ENCODE results near the gene SERPINE3.

SERPINE3 gene

GRCh38 chr13:51333421-51333820 is 6.1 kb upstream of the SERPINE3 start:
- no peak overlapping the region for H3K4me3 Mint-ChIP-seq
- no peak for DNase-seq
- ATAC-seq (replicated peaks), result no peak
- H3K36me3 Mint-ChIP-seq (ENCODE audit: insufficient read depth), result no peaks in the 10 kb centered on the region
- peaks cover 6 to 11% of the 10 kb centered on the region in 2 donors for H3K4me1 Mint-ChIP-seq (ENCODE audit: low read depth in 2 of 2)
- no peak overlapping the region for H3K27ac Mint-ChIP-seq
- peaks cover 14 to 18% of the 10 kb centered on the region in 2 donors for H3K27me3 Mint-ChIP-seq
- H3K9me3 Mint-ChIP-seq, result no peaks in the 10 kb centered on the region

GRCh38 chr13:51333826-51334225 is 5.7 kb upstream of the SERPINE3 start:
- H3K36me3 Mint-ChIP-seq (ENCODE audit: insufficient read depth), result no peaks in the 10 kb centered on the region
- no peak overlapping the region for H3K27ac Mint-ChIP-seq
- H3K27me3 Mint-ChIP-seq, result peaks cover 14 to 17% of the 10 kb centered on the region in 2 donors
- no peak overlapping the region for H3K4me3 Mint-ChIP-seq
- no peak for ATAC-seq (replicated peaks)
- DNase-seq, result no peak
- H3K4me1 Mint-ChIP-seq (ENCODE audit: low read depth in 2 of 2), result peaks cover 6 to 11% of the 10 kb centered on the region in 2 donors
- H3K9me3 Mint-ChIP-seq, result no peaks in the 10 kb centered on the region

- H3K36me3 Mint-ChIP-seq (ENCODE audit: insufficient read depth), result no peaks in the 10 kb centered on the region
- no peak overlapping the region for H3K27ac Mint-ChIP-seq
- H3K4me3 Mint-ChIP-seq, result no peak overlapping the region
- DNase-seq (no peak), ATAC-seq (replicated peaks) (no peak)
- peaks cover 0 to 1% of the 10 kb centered on the region in 2 donors for H3K27me3 Mint-ChIP-seq
- H3K4me1 Mint-ChIP-seq (ENCODE audit: low read depth in 2 of 2), result peaks cover 4 to 6% of the 10 kb centered on the region in 2 donors
- no peaks in the 10 kb centered on the region for H3K9me3 Mint-ChIP-seq
Measured at GRCh38 chr13:51336746-51337145, 2.7 kb upstream of the SERPINE3 start.

- ATAC-seq (replicated peaks) (no peak), DNase-seq (no peak)
- Mint-ChIP-seq H3K27ac (no peak overlapping the region), H3K36me3 (ENCODE audit: insufficient read depth) (no peaks in the 10 kb centered on the region), H3K27me3 (no peaks in the 10 kb centered on the region), H3K9me3 (no peaks in the 10 kb centered on the region), H3K4me1 (ENCODE audit: low read depth in 2 of 2) (no peaks in the 10 kb centered on the region), H3K4me3 (no peak overlapping the region)
Measured at GRCh38 chr13:51339952-51340732, 651 bp downstream of the SERPINE3 start.

DNA sequence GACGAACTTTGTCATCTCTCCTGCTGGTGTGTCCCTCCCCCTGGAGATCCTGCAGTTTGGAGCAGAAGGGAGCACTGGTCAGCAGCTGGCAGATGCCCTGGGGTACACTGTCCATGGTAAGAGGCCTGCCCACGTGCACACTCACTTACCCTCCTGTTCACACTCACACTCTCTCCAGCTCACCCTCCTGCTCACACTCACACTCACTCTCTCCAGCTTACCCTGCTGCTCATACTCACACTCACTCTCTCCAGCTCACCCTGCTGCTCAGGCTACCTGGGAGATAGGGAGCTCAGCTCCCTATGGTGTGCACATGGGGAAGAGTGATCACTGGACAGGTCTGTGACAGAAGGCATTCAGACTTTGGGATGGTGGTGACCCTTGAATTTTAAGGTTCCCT is 1.7 kb downstream of the SERPINE3 start:
- no peaks in the 10 kb centered on the region for H3K9me3 Mint-ChIP-seq
- no peaks in the 10 kb centered on the region for H3K27me3 Mint-ChIP-seq
- no peak overlapping the region for H3K27ac Mint-ChIP-seq
- ATAC-seq (replicated peaks), result no peak
- H3K36me3 Mint-ChIP-seq (ENCODE audit: insufficient read depth), result no peaks in the 10 kb centered on the region
- no peak overlapping the region for H3K4me3 Mint-ChIP-seq
- no peaks in the 10 kb centered on the region for H3K4me1 Mint-ChIP-seq (ENCODE audit: low read depth in 2 of 2)
- DNase-seq, result no peak

DNA sequence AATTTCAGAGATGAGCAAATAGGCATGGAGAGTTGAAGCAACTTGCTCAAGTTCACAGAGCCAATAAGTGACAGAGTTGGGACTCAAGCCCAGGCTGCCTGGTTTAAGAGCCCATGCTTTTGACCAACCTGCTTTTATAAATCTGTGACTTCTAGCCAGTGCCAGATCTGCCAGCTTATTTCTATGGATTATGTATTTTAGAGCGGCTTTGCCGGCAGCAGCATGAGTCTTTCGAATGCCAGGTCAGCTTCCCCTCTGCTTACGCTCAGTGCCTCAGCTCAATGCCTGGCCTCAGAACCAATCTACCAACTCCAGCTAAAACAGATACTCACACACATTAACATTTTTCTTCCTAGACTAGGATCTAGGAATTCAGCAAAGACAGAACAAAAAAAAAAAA is 2.3 kb downstream of the SERPINE3 start:
- H3K4me3 Mint-ChIP-seq, result no peak overlapping the region
- no peaks in the 10 kb centered on the region for H3K27me3 Mint-ChIP-seq
- no peaks in the 10 kb centered on the region for H3K9me3 Mint-ChIP-seq

GRCh38 chr13:51342706-51343105 is 3.2 kb downstream of the SERPINE3 start:
- no peaks in the 10 kb centered on the region for H3K9me3 Mint-ChIP-seq
- H3K27ac Mint-ChIP-seq, result no peak overlapping the region

More for the DNA sequence above, 2.3 kb downstream of the SERPINE3 start:
- peaks cover 0 to 1% of the 10 kb centered on the region in 2 donors for H3K4me1 Mint-ChIP-seq (ENCODE audit: low read depth in 2 of 2)
- DNase-seq (no peak), ATAC-seq (replicated peaks) (no peak)
- H3K27ac Mint-ChIP-seq, result no peak overlapping the region
- no peaks in the 10 kb centered on the region for H3K36me3 Mint-ChIP-seq (ENCODE audit: insufficient read depth)

DNA sequence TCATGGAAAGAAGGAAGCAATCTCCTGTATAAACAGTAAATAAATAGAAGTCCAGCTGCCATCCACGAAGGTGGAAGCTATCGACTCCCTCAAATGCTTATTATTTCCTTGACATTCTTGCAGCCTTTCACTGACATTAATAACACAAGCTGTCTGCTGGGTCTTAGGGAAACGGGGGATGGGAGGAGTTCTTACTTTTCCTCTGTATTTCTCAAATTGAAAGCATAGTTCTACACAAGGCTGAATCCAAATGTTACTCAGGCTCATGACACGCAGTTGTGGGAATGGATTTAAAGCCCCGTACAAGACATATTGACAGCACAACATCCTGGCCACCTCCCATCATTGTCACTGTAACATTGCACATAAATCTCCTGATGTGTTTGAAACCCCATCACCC is 4.0 kb downstream of the SERPINE3 start:
- no peaks in the 10 kb centered on the region for H3K9me3 Mint-ChIP-seq
- H3K4me1 Mint-ChIP-seq (ENCODE audit: low read depth in 2 of 2), result peaks cover 0 to 1% of the 10 kb centered on the region in 2 donors
- no peaks in the 10 kb centered on the region for H3K27me3 Mint-ChIP-seq
- no peak overlapping the region for H3K4me3 Mint-ChIP-seq
- no peak overlapping the region for H3K27ac Mint-ChIP-seq
- ATAC-seq (replicated peaks) (no peak), DNase-seq (no peak)
- H3K36me3 Mint-ChIP-seq (ENCODE audit: insufficient read depth), result no peaks in the 10 kb centered on the region

More at GRCh38 chr13:51342706-51343105, 3.2 kb downstream of the SERPINE3 start:
- no peak for ATAC-seq (replicated peaks)
- no peak for DNase-seq
- Mint-ChIP-seq H3K36me3 (ENCODE audit: insufficient read depth) (no peaks in the 10 kb centered on the region), H3K4me1 (ENCODE audit: low read depth in 2 of 2) (peaks cover 0 to 1% of the 10 kb centered on the region in 2 donors), H3K27me3 (no peaks in the 10 kb centered on the region), H3K4me3 (no peak overlapping the region)

DNA sequence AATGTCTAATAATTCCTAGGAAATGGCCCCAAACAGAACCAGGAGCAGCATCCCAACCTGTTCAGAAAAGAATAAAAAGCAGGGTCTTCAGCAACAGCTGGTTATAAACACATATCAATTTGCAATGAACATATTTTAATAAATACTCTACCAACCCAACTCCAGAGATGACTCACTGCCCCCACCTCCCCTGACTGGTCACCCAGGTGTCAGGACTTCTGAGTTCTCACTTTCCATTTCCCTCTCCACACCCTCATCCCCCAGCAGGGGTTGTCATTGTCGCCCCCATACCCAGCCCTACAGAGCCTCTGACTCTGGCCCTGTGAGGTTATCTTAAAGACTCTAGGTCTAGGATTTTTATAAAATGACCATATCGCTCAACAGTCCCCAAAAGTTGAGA is 6.9 kb downstream of the SERPINE3 start:
- Mint-ChIP-seq H3K36me3 (ENCODE audit: insufficient read depth) (no peaks in the 10 kb centered on the region), H3K4me1 (ENCODE audit: low read depth in 2 of 2) (peaks cover 0 to 1% of the 10 kb centered on the region in 2 donors), H3K27me3 (no peaks in the 10 kb centered on the region), H3K27ac (no peak overlapping the region), H3K4me3 (no peak overlapping the region), H3K9me3 (no peaks in the 10 kb centered on the region)
- DNase-seq (no peak), ATAC-seq (replicated peaks) (no peak)

GRCh38 chr13:51347099-51347498 is 7.6 kb downstream of the SERPINE3 start:
- Mint-ChIP-seq H3K9me3 (no peaks in the 10 kb centered on the region), H3K27me3 (no peaks in the 10 kb centered on the region), H3K4me1 (ENCODE audit: low read depth in 2 of 2) (peaks cover 0 to 1% of the 10 kb centered on the region in 2 donors), H3K36me3 (ENCODE audit: insufficient read depth) (no peaks in the 10 kb centered on the region), H3K4me3 (no peak overlapping the region), H3K27ac (no peak overlapping the region)
- DNase-seq (no peak), ATAC-seq (replicated peaks) (no peak)

DNA sequence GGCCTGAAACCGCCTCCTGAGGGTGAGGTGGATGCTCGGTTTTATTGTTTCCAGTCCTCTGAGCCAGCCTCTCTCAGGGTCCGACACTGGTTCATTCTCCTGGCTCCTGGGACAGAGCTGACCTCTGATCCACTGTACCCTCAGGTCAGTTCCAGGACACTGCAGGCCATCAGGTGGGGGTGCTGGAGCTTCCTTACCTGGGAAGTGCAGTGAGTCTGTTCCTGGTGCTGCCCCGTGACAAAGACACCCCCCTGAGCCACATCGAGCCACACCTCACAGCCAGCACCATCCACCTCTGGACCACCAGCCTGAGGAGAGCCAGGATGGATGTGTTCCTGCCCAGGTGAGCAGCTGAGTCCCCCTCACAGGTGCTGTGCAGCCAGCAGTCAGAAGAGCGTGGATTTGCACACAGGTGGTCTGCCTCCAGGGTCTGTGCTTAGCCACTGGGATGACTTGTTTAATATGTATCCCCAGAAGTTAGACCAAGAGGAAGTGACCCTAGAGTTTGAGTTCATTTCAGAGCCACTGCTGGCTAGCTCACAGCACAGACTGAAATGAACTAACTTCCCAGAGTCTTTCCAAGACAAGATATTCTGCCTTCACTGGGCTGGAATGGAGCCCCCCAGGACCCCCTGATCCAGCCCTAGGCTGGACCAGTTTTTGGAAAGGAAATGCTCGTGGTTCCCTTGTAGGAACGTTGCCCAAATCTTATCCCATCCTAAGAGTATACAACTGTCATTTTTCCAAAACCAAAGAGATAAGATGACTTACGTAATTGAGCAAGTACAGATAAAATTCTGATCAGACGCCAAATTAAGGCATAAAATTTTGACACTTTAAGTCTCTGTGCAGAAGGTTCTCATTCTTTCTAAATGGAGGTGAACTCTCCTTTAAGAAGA is 8.8 kb downstream of the SERPINE3 start:
- Mint-ChIP-seq H3K4me1 (ENCODE audit: low read depth in 2 of 2) (peaks cover 0 to 1% of the 10 kb centered on the region in 2 donors), H3K27me3 (no peaks in the 10 kb centered on the region), H3K4me3 (no peak overlapping the region), H3K27ac (no peak overlapping the region), H3K36me3 (ENCODE audit: insufficient read depth) (no peaks in the 10 kb centered on the region), H3K9me3 (no peaks in the 10 kb centered on the region)
- no peak for ATAC-seq (replicated peaks)
- no peak for DNase-seq

DNA sequence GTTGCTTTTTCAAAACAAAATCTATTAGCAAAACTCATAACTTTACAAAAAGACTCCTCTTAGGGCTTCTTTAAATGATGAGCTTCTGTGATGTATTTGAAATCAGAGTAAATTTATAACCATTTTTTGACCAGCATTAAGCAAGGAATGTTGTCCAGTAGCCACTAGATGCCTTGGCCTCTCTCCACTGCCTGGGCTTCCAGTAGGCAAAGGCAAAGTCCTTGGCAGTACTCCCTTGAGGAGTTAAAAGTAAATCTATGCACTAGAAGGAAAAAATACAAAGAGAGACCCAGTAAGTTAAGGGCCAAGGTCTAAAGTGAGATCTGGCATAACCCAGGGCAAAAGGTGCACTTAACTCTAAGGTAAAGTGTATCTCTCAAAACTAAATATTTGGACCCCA is 9.5 kb downstream of the SERPINE3 start:
- H3K36me3 Mint-ChIP-seq (ENCODE audit: insufficient read depth), result no peaks in the 10 kb centered on the region
- peaks cover 0 to 1% of the 10 kb centered on the region in 2 donors for H3K4me1 Mint-ChIP-seq (ENCODE audit: low read depth in 2 of 2)

DNA sequence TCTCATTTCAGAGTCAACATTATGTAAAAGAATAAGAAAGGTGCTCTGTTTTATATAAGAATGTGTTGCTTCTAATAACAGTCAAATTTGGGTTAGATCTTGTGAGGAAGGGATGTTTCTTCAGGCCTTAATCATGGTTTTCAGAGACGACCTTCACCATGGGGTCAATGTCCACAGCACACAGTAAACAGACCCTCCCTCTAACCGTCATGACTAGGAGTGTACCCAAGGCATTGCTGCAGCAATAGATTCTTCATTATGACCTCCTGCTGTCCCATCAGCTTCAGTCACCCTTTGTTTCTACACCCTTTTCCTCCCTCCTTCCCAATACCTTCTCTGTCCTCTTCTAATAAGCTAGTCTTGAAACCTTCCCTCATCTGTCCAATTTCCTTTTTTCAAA is 15.7 kb downstream of the SERPINE3 start:
- DNase-seq (no peak), ATAC-seq (replicated peaks) (no peak)
- Mint-ChIP-seq H3K4me3 (no peak overlapping the region), H3K36me3 (ENCODE audit: insufficient read depth) (no peaks in the 10 kb centered on the region), H3K27ac (no peak overlapping the region), H3K27me3 (no peaks in the 10 kb centered on the region), H3K9me3 (no peaks in the 10 kb centered on the region), H3K4me1 (ENCODE audit: low read depth in 2 of 2) (no peaks in the 10 kb centered on the region)

More for the DNA sequence above, 9.5 kb downstream of the SERPINE3 start:
- ATAC-seq (replicated peaks), result no peak
- no peak overlapping the region for H3K27ac Mint-ChIP-seq
- no peaks in the 10 kb centered on the region for H3K9me3 Mint-ChIP-seq
- H3K27me3 Mint-ChIP-seq, result no peaks in the 10 kb centered on the region
- no peak for DNase-seq
- H3K4me3 Mint-ChIP-seq, result no peak overlapping the region

Data from effector memory CD8-positive, alpha-beta T cell (primary cell).